ENCODE measurements around the gene SLC6A8. TPM values are rescaled to one million over a fixed set of nuclear protein-coding genes. Genes with fewer than 3 reads are reported as not detected.

The SLC6A8 gene
- total and polyA plus RNA-seq, 2 of the 4 experiments (the other 2 are of a cell fraction) = 7.2 to 25.5 TPM

GRCh38 chrX:153704021-153704526 is 16.3 kb downstream of the SLC6A8 start:
- Histone ChIP-seq H3K18ac (ENCODE audit: low read depth, low read length) (no peak overlapping the region), H3K27me3 (ENCODE audit: control insufficient read depth, insufficient read depth, low read length) (no peaks in the 10 kb centered on the region), H4K5ac (ENCODE audit: low read depth, low read length) (no peak overlapping the region), H2BK5ac (ENCODE audit: low read depth, low read length, poor library complexity, severe bottlenecking) (no peak overlapping the region), H3K79me1 (ENCODE audit: low read depth in 1 of 2, low read length in 2 of 2) (peaks cover 0 to 5% of the 10 kb centered on the region in 2 experiments; a peak in 1 of 4 replicates), H3K56ac (ENCODE audit: extremely low read depth, insufficient read depth, low read length) (no peak overlapping the region), H3K4me2 (ENCODE audit: low read depth, low read length) (no peak overlapping the region), H3K36me3 (ENCODE audit: control insufficient read depth, insufficient read depth, low read length) (peaks cover 17% of the 10 kb centered on the region), H2AK5ac (ENCODE audit: low read depth, low read length) (no peak overlapping the region), H3K4me3 (ENCODE audit: insufficient read depth, low read depth, low read length) (no peak overlapping the region), H2BK120ac (ENCODE audit: low read depth, low read length) (no peak overlapping the region), H3K23ac (ENCODE audit: low read depth, low read length) (no peak overlapping the region), H3K4me1 (ENCODE audit: control insufficient read depth, insufficient read depth, low read length) (peaks cover 2% of the 10 kb centered on the region; the same call in 1 of the 2 replicates), H2BK15ac (ENCODE audit: low read depth, low read length) (no peak overlapping the region), H3K4ac (ENCODE audit: low read depth, low read length) (no peak overlapping the region), H2AK9ac (replicated peaks; ENCODE audit: low read depth, low read length, poor library complexity) (no peak overlapping the region), H4K91ac (ENCODE audit: insufficient read depth, low read depth, low read length) (no peak overlapping the region), H4K8ac (ENCODE audit: low read depth in 2 of 2, low read length in 2 of 2) (no peak overlapping the region), H2AFZ (replicated peaks; ENCODE audit: low read length, poor library complexity) (no peak overlapping the region), H3K9me1 (ENCODE audit: insufficient read depth, low read length) (no peaks in the 10 kb centered on the region), H3K9ac (ENCODE audit: low read depth, low read length) (no peak overlapping the region), H4K20me1 (ENCODE audit: insufficient read depth, low read length) (peaks cover 7% of the 10 kb centered on the region), H2BK20ac (ENCODE audit: low read depth, low read length) (no peak overlapping the region), H3K27ac (ENCODE audit: insufficient read depth, low read length) (no peak overlapping the region), H3K9me3 (ENCODE audit: control insufficient read depth, insufficient read depth, low read length) (no peaks in the 10 kb centered on the region), H3K14ac (replicated peaks; ENCODE audit: low read depth, low read length) (no peak overlapping the region)
- TF ChIP-seq USF2 (IDR thresholded peaks at IDR 0.05; ENCODE audit: low read depth, low read length) (no peak), POLR2A (IDR thresholded peaks at IDR 0.05; ENCODE audit: low read depth, low read length) (no peak), SMC3 (IDR thresholded peaks at IDR 0.05; ENCODE audit: low read depth, low read length) (no peak), FOS (IDR thresholded peaks at IDR 0.05; ENCODE audit: low read depth, low read length) (no peak), MAZ (IDR thresholded peaks at IDR 0.05; ENCODE audit: borderline replicate concordance, low read depth, low read length) (no peak), RCOR1 (IDR thresholded peaks at IDR 0.05; ENCODE audit: insufficient replicate concordance, low read length) (no peak), RFX5 (IDR thresholded peaks at IDR 0.05; ENCODE audit: low read depth, low read length) (no peak), MXI1 (IDR thresholded peaks at IDR 0.05; ENCODE audit: borderline replicate concordance, low read depth, low read length) (no peak), NFE2L2 (IDR thresholded peaks at IDR 0.05; ENCODE audit: low read depth, low read length) (no peak), BHLHE40 (IDR thresholded peaks at IDR 0.05; ENCODE audit: low read depth, low read length) (no peak), RAD21 (IDR thresholded peaks at IDR 0.05; ENCODE audit: low read length) (no peak), CEBPB (IDR thresholded peaks at IDR 0.05; ENCODE audit: low read depth, low read length) (no peak), CHD1 (IDR thresholded peaks at IDR 0.05; ENCODE audit: low read depth, low read length) (no peak), MAFK (IDR thresholded peaks at IDR 0.05; ENCODE audit: low read depth, low read length) (no peak)
- TF ChIP-seq, protein P1, sequence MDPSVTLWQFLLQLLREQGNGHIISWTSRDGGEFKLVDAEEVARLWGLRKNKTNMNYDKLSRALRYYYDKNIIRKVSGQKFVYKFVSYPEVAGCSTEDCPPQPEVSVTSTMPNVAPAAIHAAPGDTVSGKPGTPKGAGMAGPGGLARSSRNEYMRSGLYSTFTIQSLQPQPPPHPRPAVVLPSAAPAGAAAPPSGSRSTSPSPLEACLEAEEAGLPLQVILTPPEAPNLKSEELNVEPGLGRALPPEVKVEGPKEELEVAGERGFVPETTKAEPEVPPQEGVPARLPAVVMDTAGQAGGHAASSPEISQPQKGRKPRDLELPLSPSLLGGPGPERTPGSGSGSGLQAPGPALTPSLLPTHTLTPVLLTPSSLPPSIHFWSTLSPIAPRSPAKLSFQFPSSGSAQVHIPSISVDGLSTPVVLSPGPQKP (IDR thresholded peaks at IDR 0.05; ENCODE audit: borderline replicate concordance, low read depth, low read length) = no peak
- TF ChIP-seq, protein P2, sequence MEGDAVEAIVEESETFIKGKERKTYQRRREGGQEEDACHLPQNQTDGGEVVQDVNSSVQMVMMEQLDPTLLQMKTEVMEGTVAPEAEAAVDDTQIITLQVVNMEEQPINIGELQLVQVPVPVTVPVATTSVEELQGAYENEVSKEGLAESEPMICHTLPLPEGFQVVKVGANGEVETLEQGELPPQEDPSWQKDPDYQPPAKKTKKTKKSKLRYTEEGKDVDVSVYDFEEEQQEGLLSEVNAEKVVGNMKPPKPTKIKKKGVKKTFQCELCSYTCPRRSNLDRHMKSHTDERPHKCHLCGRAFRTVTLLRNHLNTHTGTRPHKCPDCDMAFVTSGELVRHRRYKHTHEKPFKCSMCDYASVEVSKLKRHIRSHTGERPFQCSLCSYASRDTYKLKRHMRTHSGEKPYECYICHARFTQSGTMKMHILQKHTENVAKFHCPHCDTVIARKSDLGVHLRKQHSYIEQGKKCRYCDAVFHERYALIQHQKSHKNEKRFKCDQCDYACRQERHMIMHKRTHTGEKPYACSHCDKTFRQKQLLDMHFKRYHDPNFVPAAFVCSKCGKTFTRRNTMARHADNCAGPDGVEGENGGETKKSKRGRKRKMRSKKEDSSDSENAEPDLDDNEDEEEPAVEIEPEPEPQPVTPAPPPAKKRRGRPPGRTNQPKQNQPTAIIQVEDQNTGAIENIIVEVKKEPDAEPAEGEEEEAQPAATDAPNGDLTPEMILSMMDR (conservative IDR thresholded peaks at IDR 0.05; ENCODE audit: low read depth, low read length) = no peak
- POLR2A ChIA-PET (ENCODE audit: unreplicated experiment) = no interaction called here
- BruUV-seq (replicated peaks) = no TSS peak
- WGBS, 2 experiments (ENCODE audit: extremely low coverage in 2 of 2, insufficient read length in 1 of 2) = no CpG with 5 or more reads among the region's 18 CpGs
- DNase-seq (no peak), ATAC-seq (ENCODE audit: low read depth) (no peak)
- intact Hi-C loops (cut with micrococcal nuclease) = no loop called here
- dilution Hi-C loops (cut with HindIII; ENCODE audit: low sequenced_read_pairs, unreplicated experiment) = no loop called here
- CTCF ChIA-PET = no interaction called here
- in situ Hi-C loops (cut with MboI; ENCODE audit: low sequenced_read_pairs) = no loop called here
